SKM-1 (cell line): ENCODE data around the gene DMBX1.

ENCODE experiments used
- DNase-seq: peaks from one replicate; lab custom pipeline; 2025; ENCODE audit not compliant: unreplicated experiment; lab: John Stamatoyannopoulos, UW

DMBX1 gene

GRCh38 chr1:46480959-46481646, 8.5 kb upstream of the DMBX1 start:
- no peak for DNase-seq

- DNase-seq = no peak
Observed at GRCh38 chr1:46481961-46482360, 7.7 kb upstream of the DMBX1 start.

- no peak for DNase-seq
Observed at GRCh38 chr1:46483589-46483988, 6.0 kb upstream of the DMBX1 start.

- DNase-seq = no peak
Observed at GRCh38 chr1:46484783-46485490, 4.7 kb upstream of the DMBX1 start.

GRCh38 chr1:46485564-46486431, 3.8 kb upstream of the DMBX1 start:
- DNase-seq = no peak

GRCh38 chr1:46486432-46487015, 3.1 kb upstream of the DMBX1 start:
- no peak for DNase-seq

- no peak for DNase-seq
Observed at GRCh38 chr1:46487818-46488218, 1.8 kb upstream of the DMBX1 start.

- DNase-seq = no peak
Observed at GRCh38 chr1:46488343-46489168, 1.1 kb upstream of the DMBX1 start.

- no peak for DNase-seq
Observed at GRCh38 chr1:46489169-46489637, 433 bp upstream of the DMBX1 start.

GRCh38 chr1:46490406-46490655, 695 bp downstream of the DMBX1 start:
- no peak for DNase-seq

GRCh38 chr1:46490656-46491442, 1.2 kb downstream of the DMBX1 start:
- DNase-seq = no peak

- no peak for DNase-seq
Observed at GRCh38 chr1:46491443-46492268, 2.0 kb downstream of the DMBX1 start.

- DNase-seq = no peak
Observed at GRCh38 chr1:46492269-46492853, 2.7 kb downstream of the DMBX1 start.

- DNase-seq = no peak
Observed at GRCh38 chr1:46492871-46493270, 3.2 kb downstream of the DMBX1 start.

- no peak for DNase-seq
Observed at GRCh38 chr1:46493316-46494032, 3.8 kb downstream of the DMBX1 start.

- DNase-seq = no peak
Observed at GRCh38 chr1:46494910-46495309, 5.3 kb downstream of the DMBX1 start.

- no peak for DNase-seq
Observed at GRCh38 chr1:46495778-46496177, 6.1 kb downstream of the DMBX1 start.

- DNase-seq = no peak
Observed at GRCh38 chr1:46496505-46496904, 6.9 kb downstream of the DMBX1 start.
